GM23248 (cell line): ENCODE measurements around the gene DNAJC24.

Experiments used
- EZH2 ChIP-seq: fragments of 200-600 bp; sonication (generic); IDR thresholded peaks from 2 replicates; pipeline ENCODE4 v1.6.1; 2018; ENCODE audit warnings: antibody characterized with exemption, mild to moderate bottlenecking; ENCODE audit not compliant: insufficient read depth, poor library complexity, severe bottlenecking
- EZH2phosphoT487 ChIP-seq: fragments of 200-600 bp; sonication (generic); IDR thresholded peaks from 2 replicates; pipeline ENCODE4 v1.6.1; 2018; ENCODE audit warnings: antibody characterized with exemption, moderate library complexity, mild to moderate bottlenecking, low read depth; ENCODE audit not compliant: insufficient read depth

DNA sequence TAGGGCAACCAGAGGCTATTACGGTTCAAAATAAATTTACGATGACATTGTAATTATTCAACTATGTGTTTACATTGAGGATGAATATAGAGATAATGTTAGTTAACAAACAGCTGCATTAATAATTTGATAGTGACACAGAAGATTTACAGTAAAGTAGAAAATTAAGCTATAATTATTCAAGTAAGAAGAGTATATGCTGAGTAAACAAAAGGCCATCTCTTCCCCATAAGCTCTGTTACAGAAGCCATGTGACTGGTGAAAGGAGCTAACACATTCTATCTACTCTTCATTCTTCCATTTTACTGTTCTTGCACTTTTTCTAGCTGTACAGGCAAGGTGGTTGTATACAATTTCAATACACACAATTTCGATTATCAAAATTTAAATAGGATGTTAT is 85.5 kb downstream of the DNAJC24 start:
- TF ChIP-seq EZH2 (no peak), EZH2phosphoT487 (no peak)
